K562 (cell line): ENCODE data around the gene ACSS1. TPM values are rescaled to one million over a fixed set of nuclear protein-coding genes. Genes with fewer than 3 reads are reported as not detected.

Experiments
- ATAC-seq: fragments of 200-7000 bp; cut with Tn5 transposase; 3 replicates; pipeline ENCODE4 v1.9.1; 2020; ENCODE audit warnings: moderate library complexity
- BruUV-seq: library from RNA; stranded (reverse); fragments of 400-500 nt; replicated peaks from 2 replicates; lab custom pipeline; 2021; lab: Mats Ljungman, UMichigan
- CTCF ChIA-PET: fragments of 300-600 bp; formaldehyde crosslinking; extraction: SDS; loops from one replicate; lab custom pipeline; 2021; ENCODE audit warnings: low intra/inter-chr PET ratio; lab: Yijun Ruan, JAX
- POLR2A ChIA-PET: fragments of 300-600, 350-650 bp; sonication (Branson Sonifier 250); formaldehyde crosslinking; extraction: SDS; loops from one replicate; lab custom pipeline; 2021; ENCODE audit warnings: antibody characterized with exemption, inconsistent platforms; lab: Yijun Ruan, JAX
- DNase-seq, 4 experiments: peaks; one replicate each; pipeline versions ENCODE4 v3.0.0 to v3.0.0-alpha.2; 2011 to 2018; ENCODE audit warnings: low spot score in 3 of 4, mixed read lengths in 3 of 4; ENCODE audit errors: extremely low read depth in 1 of 4
- FAIRE-seq: peaks from 2 replicates; lab custom pipeline; 2011; peaks lifted over from hg19 to GRCh38; lab: Jason Lieb, UNC
- H2AFZ ChIP-seq: 2 replicates; pipeline ENCODE4 v1.6.0; 2011; ENCODE audit warnings: low read depth, low read length, control low read depth, inconsistent platforms
- H3K27ac ChIP-seq: fragments of 200-600 bp; 3 replicates; pipeline ENCODE4 v1.8.0; 2011; ENCODE audit warnings: low read depth, mild to moderate bottlenecking, control low read depth, inconsistent platforms, low read length, moderate library complexity, mixed read lengths; ENCODE audit errors: extremely low read depth
- H3K27me3 ChIP-seq, 2 experiments: fragments of 300-600 bp in 1 of 2; 2 replicates in 1 of 2; 3 replicates in 1 of 2; pipeline versions ENCODE4 v1.6.0 to v1.8.0; 2011; ENCODE audit warnings: inconsistent platforms in 2 of 2, low read length in 2 of 2, mild to moderate bottlenecking in 1 of 2, mixed read lengths in 1 of 2, moderate library complexity in 1 of 2; ENCODE audit not compliant: control insufficient read depth in 2 of 2, insufficient read depth in 2 of 2
- H3K36me3 ChIP-seq: fragments of 300-600 bp; 3 replicates; pipeline ENCODE4 v1.8.0; 2011; ENCODE audit warnings: mild to moderate bottlenecking, low read length, inconsistent platforms; ENCODE audit not compliant: control insufficient read depth, insufficient read depth
- H3K4me1 ChIP-seq, 2 experiments: fragments of 200-600 bp in 1 of 2; replicated peaks in 1 of 2; 2 replicates in 1 of 2; 3 replicates in 1 of 2; pipeline versions ENCODE4 v1.5.1 to v1.8.0; 2011; ENCODE audit warnings: inconsistent platforms in 2 of 2, low read length in 2 of 2, mild to moderate bottlenecking in 1 of 2, mixed read lengths in 1 of 2, moderate library complexity in 1 of 2; ENCODE audit not compliant: control insufficient read depth in 2 of 2, insufficient read depth in 2 of 2
- H3K4me2 ChIP-seq: 2 replicates; pipeline ENCODE4 v1.6.1; 2011; ENCODE audit warnings: low read length, control low read depth, inconsistent platforms, mixed read lengths; ENCODE audit not compliant: insufficient read depth
- H3K4me3 ChIP-seq: fragments of 200-600 bp; sonication (generic), shearing (Covaris generic); 2 replicates; pipeline ENCODE4 v1.5.1; 2016; ENCODE audit warnings: control low read depth, inconsistent platforms
- H3K79me2 ChIP-seq: fragments of 200-600 bp; 3 replicates; pipeline ENCODE4 v1.8.0; 2011; ENCODE audit warnings: low read length, inconsistent platforms; ENCODE audit not compliant: control insufficient read depth, insufficient read depth
- H3K9ac ChIP-seq, 2 experiments: 2 replicates each; pipeline versions ENCODE4 v1.6.0 to v1.6.1; 2011; ENCODE audit warnings: low read depth in 2 of 2, low read length in 2 of 2, control low read depth in 1 of 2, inconsistent platforms in 1 of 2, mild to moderate bottlenecking in 1 of 2, mixed read lengths in 1 of 2; ENCODE audit not compliant: insufficient read depth in 1 of 2
- H3K9me1 ChIP-seq: one replicate; pipeline ENCODE4 v1.6.0; 2011; ENCODE audit warnings: inconsistent platforms, mild to moderate bottlenecking, low read length, moderate library complexity; ENCODE audit not compliant: control insufficient read depth, insufficient read depth
- H3K9me3 ChIP-seq: replicated peaks from 2 replicates; pipeline ENCODE4 v1.5.1; 2011; ENCODE audit warnings: low read depth, low read length, inconsistent platforms; ENCODE audit not compliant: control insufficient read depth, insufficient read depth
- H4K20me1 ChIP-seq: replicated peaks from 2 replicates; pipeline ENCODE4 v1.6.1; 2011; ENCODE audit warnings: low read length, inconsistent platforms, mixed read lengths; ENCODE audit not compliant: control insufficient read depth, insufficient read depth
- RB1 ChIP-seq: fragments of 450-650 bp; IDR thresholded peaks from 2 replicates; pipeline ENCODE4 v1.6.1; 2017; ENCODE audit warnings: low read depth, mild to moderate bottlenecking
- WGBS: fragments of 100-300 bp; shearing (Covaris generic); methylation state at CpG from one replicate; pipeline ENCODE4 v1.1.6; 2016; ENCODE audit warnings: low coverage, mixed read lengths; ENCODE audit not compliant: insufficient coverage; ENCODE audit errors: missing lambda C conversion rate; 5-methylcytosine and 5-hydroxymethylcytosine counted together
- in situ Hi-C: fragments of 300-500 bp; cut with MboI; formaldehyde crosslinking; loops from 4 replicates; pipeline ENCODE4 v1.15.0; 2018; ENCODE audit warnings: inconsistent platforms, mixed read lengths
- intact Hi-C: fragments of 100-400 bp; cut with micrococcal nuclease; formaldehyde crosslinking; loops from 2 replicates; pipeline ENCODE4 v1.14.2; 2022
- polyA plus RNA-seq, 8 experiments: library from polyadenylated mRNA; depleted of rRNA in 4 of 8; stranded (reverse) in 5 of 8; unstranded in 3 of 8; fragments of >200 nt; fragmentation: Nextera tagmentation in 2 of 8; fragmentation: Illumina TruSeq in 1 of 8; extraction: Ambion mirVana in 2 of 8; extraction: Trizol in 1 of 8; gene quantifications; 2 replicates each; pipeline versions ENCODE4 v1.2.1 to v1.2.3, GENCODE V29; 2011 to 2014; ENCODE audit warnings: inconsistent platforms in 1 of 8, missing spikeins in 1 of 8
- total RNA-seq, 7 experiments: library from RNA; depleted of rRNA in 6 of 7; stranded (reverse); fragments of >200 nt in 6 of 7; fragmentation: Illumina TruSeq in 2 of 7; extraction: Trizol in 2 of 7; gene quantifications; 2 replicates each; pipeline versions ENCODE4 v1.2.1 to v1.2.3, GENCODE V29; 2011 to 2021; ENCODE audit warnings: low replicate concordance in 1 of 7
- TF ChIP-seq, protein P1 (sequence below): fragments of 450-650 bp; IDR thresholded peaks from 2 replicates; pipeline ENCODE4 v1.6.1; 2017; ENCODE audit warnings: antibody characterized with exemption
- TF ChIP-seq, protein P2 (sequence below): fragments of 250-450 bp; sonication (Bioruptor Pico); IDR thresholded peaks from 2 replicates; pipeline ENCODE4 v1.4.0; 2020

Gene ACSS1
- total and polyA plus RNA-seq, 9 of the 15 experiments (the other 6 are each of a cell fraction or from before 2014, with no cell fraction given) = 0.07 to 2.1 (median 0.27) TPM; not detected in 3

GRCh38 chr20:24978513-24978912 is 79.4 kb downstream of the ACSS1 start (continued):
- TF ChIP-seq, protein P1, sequence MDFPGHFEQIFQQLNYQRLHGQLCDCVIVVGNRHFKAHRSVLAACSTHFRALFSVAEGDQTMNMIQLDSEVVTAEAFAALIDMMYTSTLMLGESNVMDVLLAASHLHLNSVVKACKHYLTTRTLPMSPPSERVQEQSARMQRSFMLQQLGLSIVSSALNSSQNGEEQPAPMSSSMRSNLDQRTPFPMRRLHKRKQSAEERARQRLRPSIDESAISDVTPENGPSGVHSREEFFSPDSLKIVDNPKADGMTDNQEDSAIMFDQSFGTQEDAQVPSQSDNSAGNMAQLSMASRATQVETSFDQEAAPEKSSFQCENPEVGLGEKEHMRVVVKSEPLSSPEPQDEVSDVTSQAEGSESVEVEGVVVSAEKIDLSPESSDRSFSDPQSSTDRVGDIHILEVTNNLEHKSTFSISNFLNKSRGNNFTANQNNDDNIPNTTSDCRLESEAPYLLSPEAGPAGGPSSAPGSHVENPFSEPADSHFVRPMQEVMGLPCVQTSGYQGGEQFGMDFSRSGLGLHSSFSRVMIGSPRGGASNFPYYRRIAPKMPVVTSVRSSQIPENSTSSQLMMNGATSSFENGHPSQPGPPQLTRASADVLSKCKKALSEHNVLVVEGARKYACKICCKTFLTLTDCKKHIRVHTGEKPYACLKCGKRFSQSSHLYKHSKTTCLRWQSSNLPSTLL = no peak

DNA sequence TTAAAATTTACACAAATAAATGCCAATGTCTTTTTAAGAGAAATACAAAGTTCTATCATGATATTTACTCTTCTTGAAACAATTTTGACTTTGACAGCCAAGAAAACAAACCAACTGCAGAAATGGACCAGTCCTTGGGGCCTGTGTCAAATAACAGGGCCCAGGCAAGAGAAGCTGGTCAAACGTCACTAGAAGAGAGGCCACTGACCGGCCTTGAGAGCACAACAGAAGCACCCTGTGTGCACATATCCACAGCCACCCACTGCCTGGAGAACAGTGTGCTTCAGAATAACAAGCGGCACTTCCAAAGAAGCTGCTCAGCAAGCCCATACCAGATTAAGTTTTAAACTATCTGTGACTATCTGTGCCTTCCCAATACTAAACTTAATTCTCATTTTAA is 80.1 kb downstream of the ACSS1 start:
- peaks cover 31% of the 10 kb centered on the region; the same call in 2 of the 3 replicates for H3K36me3 ChIP-seq
- no peak for FAIRE-seq
- H3K27me3 ChIP-seq = no peaks in the 10 kb centered on the region
- H3K9ac ChIP-seq = no peak overlapping the region
- H3K4me1 ChIP-seq = no peaks in the 10 kb centered on the region
- 100% methylated on average over 1 of the region's 3 CpGs for WGBS
- H3K9me1 ChIP-seq = no peaks in the 10 kb centered on the region
- H3K27ac ChIP-seq = no peak overlapping the region
- ChIA-PET CTCF (no interaction called here), POLR2A (no interaction called here)
- no peaks in the 10 kb centered on the region for H4K20me1 ChIP-seq
- no peak for DNase-seq
- TF ChIP-seq RB1 = no peak
- TF ChIP-seq, protein P2, sequence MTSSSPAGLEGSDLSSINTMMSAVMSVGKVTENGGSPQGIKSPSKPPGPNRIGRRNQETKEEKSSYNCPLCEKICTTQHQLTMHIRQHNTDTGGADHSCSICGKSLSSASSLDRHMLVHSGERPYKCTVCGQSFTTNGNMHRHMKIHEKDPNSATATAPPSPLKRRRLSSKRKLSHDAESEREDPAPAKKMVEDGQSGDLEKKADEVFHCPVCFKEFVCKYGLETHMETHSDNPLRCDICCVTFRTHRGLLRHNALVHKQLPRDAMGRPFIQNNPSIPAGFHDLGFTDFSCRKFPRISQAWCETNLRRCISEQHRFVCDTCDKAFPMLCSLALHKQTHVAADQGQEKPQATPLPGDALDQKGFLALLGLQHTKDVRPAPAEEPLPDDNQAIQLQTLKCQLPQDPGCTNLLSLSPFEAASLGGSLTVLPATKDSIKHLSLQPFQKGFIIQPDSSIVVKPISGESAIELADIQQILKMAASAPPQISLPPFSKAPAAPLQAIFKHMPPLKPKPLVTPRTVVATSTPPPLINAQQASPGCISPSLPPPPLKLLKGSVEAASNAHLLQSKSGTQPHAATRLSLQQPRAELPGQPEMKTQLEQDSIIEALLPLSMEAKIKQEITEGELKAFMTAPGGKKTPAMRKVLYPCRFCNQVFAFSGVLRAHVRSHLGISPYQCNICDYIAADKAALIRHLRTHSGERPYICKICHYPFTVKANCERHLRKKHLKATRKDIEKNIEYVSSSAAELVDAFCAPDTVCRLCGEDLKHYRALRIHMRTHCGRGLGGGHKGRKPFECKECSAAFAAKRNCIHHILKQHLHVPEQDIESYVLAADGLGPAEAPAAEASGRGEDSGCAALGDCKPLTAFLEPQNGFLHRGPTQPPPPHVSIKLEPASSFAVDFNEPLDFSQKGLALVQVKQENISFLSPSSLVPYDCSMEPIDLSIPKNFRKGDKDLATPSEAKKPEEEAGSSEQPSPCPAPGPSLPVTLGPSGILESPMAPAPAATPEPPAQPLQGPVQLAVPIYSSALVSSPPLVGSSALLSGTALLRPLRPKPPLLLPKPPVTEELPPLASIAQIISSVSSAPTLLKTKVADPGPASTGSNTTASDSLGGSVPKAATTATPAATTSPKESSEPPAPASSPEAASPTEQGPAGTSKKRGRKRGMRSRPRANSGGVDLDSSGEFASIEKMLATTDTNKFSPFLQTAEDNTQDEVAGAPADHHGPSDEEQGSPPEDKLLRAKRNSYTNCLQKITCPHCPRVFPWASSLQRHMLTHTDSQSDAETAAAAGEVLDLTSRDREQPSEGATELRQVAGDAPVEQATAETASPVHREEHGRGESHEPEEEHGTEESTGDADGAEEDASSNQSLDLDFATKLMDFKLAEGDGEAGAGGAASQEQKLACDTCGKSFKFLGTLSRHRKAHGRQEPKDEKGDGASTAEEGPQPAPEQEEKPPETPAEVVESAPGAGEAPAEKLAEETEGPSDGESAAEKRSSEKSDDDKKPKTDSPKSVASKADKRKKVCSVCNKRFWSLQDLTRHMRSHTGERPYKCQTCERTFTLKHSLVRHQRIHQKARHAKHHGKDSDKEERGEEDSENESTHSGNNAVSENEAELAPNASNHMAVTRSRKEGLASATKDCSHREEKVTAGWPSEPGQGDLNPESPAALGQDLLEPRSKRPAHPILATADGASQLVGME (CRISPR knock-in tag) = no peak
- no peak overlapping the region for H3K4me2 ChIP-seq
- intact Hi-C loops = no loop called here
- no peak overlapping the region for H2AFZ ChIP-seq
- ATAC-seq = no peak
- H3K9me3 ChIP-seq = no peaks in the 10 kb centered on the region
- H3K4me3 ChIP-seq = no peak overlapping the region
- BruUV-seq = no TSS peak
- in situ Hi-C loops = no loop called here
- H3K79me2 ChIP-seq = no peaks in the 10 kb centered on the region
